PC-9 (cell line): ENCODE results near the gene ATE1. TPM values are rescaled to one million over a fixed set of nuclear protein-coding genes. Genes with fewer than 3 reads are reported as not detected.

Experiments
- BruUV-seq: library from RNA; stranded (reverse); fragments of 400-500 nt; replicated peaks from 2 replicates; lab custom pipeline; 2021; lab: Mats Ljungman, UMichigan
- CTCF ChIA-PET: fragments of 300-600 bp; sonication (Branson Sonifier 250); formaldehyde crosslinking; loops from one replicate; lab custom pipeline; 2022; ENCODE audit warnings: antibody characterized with exemption; lab: Charles Lee
- POLR2A ChIA-PET: fragments of 300-600 bp; sonication (Branson Sonifier 250); formaldehyde crosslinking; loops from one replicate; lab custom pipeline; 2022; ENCODE audit warnings: antibody characterized with exemption; ENCODE audit not compliant: unreplicated experiment; lab: Charles Lee
- DNase-seq, 2 experiments: peaks; one replicate each; pipeline versions ENCODE4 v3.0.0 to v3.0.0-alpha.2; 2015 to 2022; ENCODE audit warnings: mixed read lengths in 1 of 2
- H2AFZ ChIP-seq: fragments of 200-600 bp; sonication (generic); 2 replicates; pipeline ENCODE4 v1.8.1; 2017; ENCODE audit warnings: antibody characterized with exemption
- H3F3A ChIP-seq: fragments of 200-600 bp; sonication (generic); 2 replicates; pipeline ENCODE4 v1.8.1; 2017; ENCODE audit warnings: antibody characterized with exemption, mild to moderate bottlenecking, low read depth; ENCODE audit not compliant: insufficient read depth
- H3K27ac ChIP-seq: fragments of 200-600 bp; sonication (generic); 2 replicates; pipeline ENCODE4 v1.6.1; 2016; ENCODE audit warnings: mixed run types
- H3K27me3 ChIP-seq: fragments of 200-600 bp; sonication (generic); 2 replicates; pipeline ENCODE4 v1.6.1; 2016; ENCODE audit warnings: low read depth, mixed run types; ENCODE audit not compliant: insufficient read depth
- H3K36me3 ChIP-seq: fragments of 200-600 bp; sonication (generic); 2 replicates; pipeline ENCODE4 v1.6.1; 2016; ENCODE audit warnings: low read depth, mixed run types
- H3K4me1 ChIP-seq: fragments of 200-600 bp; sonication (generic); replicated peaks from 2 replicates; pipeline ENCODE4 v1.6.1; 2016; ENCODE audit warnings: mixed run types; ENCODE audit not compliant: insufficient read depth
- H3K4me2 ChIP-seq: fragments of 200-600 bp; sonication (generic); 2 replicates; pipeline ENCODE4 v1.6.1; 2017; ENCODE audit warnings: mixed run types
- H3K4me3 ChIP-seq: fragments of 200-600 bp; sonication (generic); 2 replicates; pipeline ENCODE4 v1.6.1; 2016; ENCODE audit warnings: mixed run types
- H3K79me2 ChIP-seq: fragments of 200-600 bp; sonication (generic); 2 replicates; pipeline ENCODE4 v1.6.1; 2017; ENCODE audit warnings: low read depth, mixed run types
- H3K9me2 ChIP-seq: fragments of 200-600 bp; sonication (generic); 2 replicates; pipeline ENCODE4 v1.8.1; 2017; ENCODE audit warnings: mild to moderate bottlenecking; ENCODE audit not compliant: insufficient read depth
- H3K9me3 ChIP-seq: fragments of 200-600 bp; sonication (generic); 2 replicates; pipeline ENCODE4 v1.8.1; 2016; ENCODE audit warnings: low read depth; ENCODE audit not compliant: insufficient read depth
- H4K20me1 ChIP-seq: fragments of 200-600 bp; sonication (generic); 2 replicates; pipeline ENCODE4 v1.8.1; 2017; ENCODE audit not compliant: insufficient read depth
- CTCF ChIP-seq: fragments of 200-600 bp; sonication (generic); conservative IDR thresholded peaks from 2 replicates; pipeline ENCODE4 v1.6.1; 2017; ENCODE audit warnings: mixed run types, antibody characterized with exemption, mild to moderate bottlenecking, moderate library complexity
- EZH2 ChIP-seq: fragments of 200-600 bp; sonication (generic); IDR thresholded peaks from 2 replicates; pipeline ENCODE4 v1.8.0; 2017; ENCODE audit warnings: antibody characterized with exemption, low read depth
- intact Hi-C: fragments of 100-400 bp; cut with micrococcal nuclease; formaldehyde crosslinking; loops from one replicate; pipeline ENCODE4 v1.10.0; 2022; ENCODE audit not compliant: unreplicated experiment
- total RNA-seq: library from RNA; stranded (reverse); gene quantifications from 2 replicates; pipeline ENCODE4 v1.2.3, GENCODE V29; 2021

ATE1 gene
- total RNA-seq, 1 experiment from 2014 or later: 14.8 TPM

DNA sequence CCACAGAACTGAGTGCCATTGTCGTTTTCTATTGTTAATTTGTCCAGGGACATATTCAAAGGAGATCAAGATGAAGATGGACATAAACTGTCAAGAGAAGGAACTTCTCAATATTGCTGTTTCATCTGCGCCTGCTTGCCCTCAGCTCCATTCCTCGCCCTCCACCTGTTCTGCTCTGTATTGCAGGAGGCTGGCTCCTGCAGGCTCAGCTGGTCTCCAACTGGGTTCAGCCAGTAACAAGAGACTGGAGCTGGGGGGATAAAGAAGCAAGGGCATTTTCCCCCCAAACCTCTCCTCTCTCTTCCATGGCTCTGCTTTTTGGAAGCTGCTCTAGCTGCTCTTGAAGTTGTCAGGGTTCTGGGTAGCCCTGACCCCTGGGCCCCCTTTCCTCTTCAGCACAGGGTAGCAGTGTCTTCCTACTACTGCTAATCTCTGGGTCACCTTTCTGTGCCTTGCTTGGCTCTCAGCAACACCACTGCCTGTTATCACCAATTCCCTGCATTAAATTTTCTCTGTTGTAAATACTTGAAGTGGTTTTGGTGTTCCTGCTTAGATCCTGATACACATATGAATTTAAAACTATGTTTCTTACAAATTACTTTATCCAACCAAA, 180.6 kb downstream of the ATE1 start:
- Histone ChIP-seq H3K4me3 (no peak overlapping the region), H4K20me1 (0 out of 2 replicates have a peak, but pooled peaks cover 4% of the 10 kb centered on the region), H3F3A (no peaks in the 10 kb centered on the region), H3K27ac (no peak overlapping the region), H3K9me3 (no peaks in the 10 kb centered on the region), H3K27me3 (no peaks in the 10 kb centered on the region), H3K4me2 (no peak overlapping the region), H3K79me2 (no peaks in the 10 kb centered on the region), H3K36me3 (no peaks in the 10 kb centered on the region), H3K9me2 (no peaks in the 10 kb centered on the region), H2AFZ (no peak overlapping the region), H3K4me1 (no peaks in the 10 kb centered on the region)
- BruUV-seq: no TSS peak
- DNase-seq: no peak
- ChIA-PET CTCF (no interaction called here), POLR2A (no interaction called here)
- intact Hi-C loops: no loop called here
- TF ChIP-seq EZH2 (no peak), CTCF (no peak)

GRCh38 chr10:121741248-121741792, 186.5 kb downstream of the ATE1 start:
- Histone ChIP-seq H3K4me3 (no peak overlapping the region), H3K4me2 (no peak overlapping the region), H3K9me3 (no peaks in the 10 kb centered on the region), H3F3A (no peaks in the 10 kb centered on the region), H3K4me1 (no peaks in the 10 kb centered on the region), H3K27me3 (no peaks in the 10 kb centered on the region), H3K27ac (no peak overlapping the region), H3K9me2 (no peaks in the 10 kb centered on the region), H2AFZ (no peak overlapping the region), H4K20me1 (no peaks in the 10 kb centered on the region), H3K79me2 (no peaks in the 10 kb centered on the region), H3K36me3 (no peaks in the 10 kb centered on the region)
- BruUV-seq: no TSS peak
- no peak for TF ChIP-seq CTCF
- no peak for TF ChIP-seq EZH2
- intact Hi-C loops: no loop called here
- CTCF ChIA-PET: no interaction called here
- DNase-seq: no peak
- POLR2A ChIA-PET: no interaction called here

- no peak for TF ChIP-seq EZH2
- BruUV-seq: no TSS peak
- intact Hi-C loops: no loop called here
- Histone ChIP-seq H4K20me1 (no peaks in the 10 kb centered on the region), H3F3A (no peaks in the 10 kb centered on the region), H2AFZ (no peak overlapping the region), H3K27me3 (no peaks in the 10 kb centered on the region), H3K9me3 (no peaks in the 10 kb centered on the region), H3K27ac (no peak overlapping the region), H3K4me3 (no peak overlapping the region), H3K36me3 (no peaks in the 10 kb centered on the region), H3K4me2 (no peak overlapping the region), H3K4me1 (no peaks in the 10 kb centered on the region), H3K9me2 (no peaks in the 10 kb centered on the region), H3K79me2 (no peaks in the 10 kb centered on the region)
- POLR2A ChIA-PET: no interaction called here
- DNase-seq: no peak
- CTCF ChIA-PET: no interaction called here
These were observed 187.8 kb downstream of the ATE1 start for GRCh38 chr10:121740069-121740468.
